GM12874 (cell line): ENCODE results near the gene LSM5.

Source experiments
- CTCF ChIP-seq: IDR thresholded peaks from 2 replicates; pipeline ENCODE4 v1.5.1; 2011; ENCODE audit warnings: low read depth, mild to moderate bottlenecking, control low read depth, low read length, moderate library complexity; ENCODE audit not compliant: insufficient read depth

LSM5 gene

GRCh38 chr7:32470871-32471270 is 19.3 kb downstream of the LSM5 start:
- TF ChIP-seq CTCF, result no peak

GRCh38 chr7:32462977-32463376 is 27.2 kb downstream of the LSM5 start:
- no peak for TF ChIP-seq CTCF

GRCh38 chr7:32462451-32462850 is 27.7 kb downstream of the LSM5 start:
- TF ChIP-seq CTCF, result no peak

GRCh38 chr7:32461484-32461883 is 28.7 kb downstream of the LSM5 start:
- TF ChIP-seq CTCF, result no peak

GRCh38 chr7:32459788-32460187 is 30.4 kb downstream of the LSM5 start:
- no peak for TF ChIP-seq CTCF

GRCh38 chr7:32458025-32458424 is 32.2 kb downstream of the LSM5 start:
- TF ChIP-seq CTCF, result no peak

GRCh38 chr7:32453341-32454011 is 36.7 kb downstream of the LSM5 start:
- no peak for TF ChIP-seq CTCF
